Right lobe of liver (tissue), 4 donors: ENCODE results near the gene NGFR.

Experiments used
- POLR2A ChIP-seq: fragments of 450-650 bp; IDR thresholded peaks from one replicate; pipeline ENCODE4 v1.6.1; 2017; ENCODE audit warnings: antibody characterized with exemption, mild to moderate bottlenecking
- TF ChIP-seq, protein P1 (sequence below), 4 donors: fragments of 200-600 bp in 3 of 4; fragments of 450-650 bp in 1 of 4; IDR thresholded peaks; one replicate each; pipeline versions ENCODE4 v1.5.1 to v1.8.0; 2016 to 2022; ENCODE audit warnings: antibody characterized with exemption in 4 of 4, mild to moderate bottlenecking in 2 of 4
- donor health status: DM: no; HTN: no; CAD: no.
- donor health status: DM: no; HTN: no; CAD: no.
- donor health status: DM: no; HTN: yes; CAD: no.

DNA sequence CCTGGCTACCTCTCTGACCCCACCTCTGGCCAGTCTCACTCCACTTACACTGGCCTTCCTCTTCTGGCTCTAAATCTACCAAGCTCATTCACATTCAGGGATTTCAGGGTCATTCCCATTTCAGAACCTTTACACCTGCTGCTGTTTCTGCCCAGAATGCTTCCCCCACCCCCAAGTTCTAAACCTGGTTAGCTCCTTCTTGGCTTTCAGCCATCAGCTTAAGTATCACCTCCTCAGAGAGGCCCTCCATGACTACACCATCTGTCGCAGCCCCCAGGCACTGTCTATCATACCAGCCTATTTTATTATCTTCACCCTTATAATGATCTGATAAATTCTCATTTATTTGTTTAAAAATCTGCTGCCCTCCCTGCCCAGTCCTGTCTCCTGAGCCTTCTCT is 23.3 kb upstream of the NGFR start:
- TF ChIP-seq, protein P1, sequence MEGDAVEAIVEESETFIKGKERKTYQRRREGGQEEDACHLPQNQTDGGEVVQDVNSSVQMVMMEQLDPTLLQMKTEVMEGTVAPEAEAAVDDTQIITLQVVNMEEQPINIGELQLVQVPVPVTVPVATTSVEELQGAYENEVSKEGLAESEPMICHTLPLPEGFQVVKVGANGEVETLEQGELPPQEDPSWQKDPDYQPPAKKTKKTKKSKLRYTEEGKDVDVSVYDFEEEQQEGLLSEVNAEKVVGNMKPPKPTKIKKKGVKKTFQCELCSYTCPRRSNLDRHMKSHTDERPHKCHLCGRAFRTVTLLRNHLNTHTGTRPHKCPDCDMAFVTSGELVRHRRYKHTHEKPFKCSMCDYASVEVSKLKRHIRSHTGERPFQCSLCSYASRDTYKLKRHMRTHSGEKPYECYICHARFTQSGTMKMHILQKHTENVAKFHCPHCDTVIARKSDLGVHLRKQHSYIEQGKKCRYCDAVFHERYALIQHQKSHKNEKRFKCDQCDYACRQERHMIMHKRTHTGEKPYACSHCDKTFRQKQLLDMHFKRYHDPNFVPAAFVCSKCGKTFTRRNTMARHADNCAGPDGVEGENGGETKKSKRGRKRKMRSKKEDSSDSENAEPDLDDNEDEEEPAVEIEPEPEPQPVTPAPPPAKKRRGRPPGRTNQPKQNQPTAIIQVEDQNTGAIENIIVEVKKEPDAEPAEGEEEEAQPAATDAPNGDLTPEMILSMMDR (IDR thresholded peaks at IDR 0.05), result no peak
- TF ChIP-seq POLR2A, result no peak
